Liver (tissue), 9 donors: ENCODE data around the gene SPAG8. TPM values are rescaled to one million over a fixed set of nuclear protein-coding genes. Genes with fewer than 3 reads are reported as not detected.

Source experiments
- DNase-seq: peaks from one replicate; pipeline ENCODE4 v3.0.0-alpha.2; 2017; ENCODE audit warnings: low spot score
- H3K27ac ChIP-seq, 2 donors: one replicate each; pipeline ENCODE4 v1.7.0; 2013; ENCODE audit warnings: inconsistent platforms in 2 of 2, low read length in 2 of 2, control low read depth in 1 of 2, low read depth in 1 of 2, mild to moderate bottlenecking in 1 of 2
- H3K27me3 ChIP-seq, 4 donors: one replicate each; pipeline versions ENCODE4 v1.6.1 to v1.7.0; 2013; ENCODE audit warnings: low read length in 3 of 4, inconsistent platforms in 1 of 4, mild to moderate bottlenecking in 1 of 4, moderate library complexity in 1 of 4; ENCODE audit not compliant: control insufficient read depth in 4 of 4, insufficient read depth in 4 of 4
- H3K36me3 ChIP-seq, 4 donors: one replicate each; pipeline versions ENCODE4 v1.6.1 to v1.7.0; 2013; ENCODE audit warnings: low read length in 3 of 4, mild to moderate bottlenecking in 3 of 4, low read depth in 1 of 4, moderate library complexity in 1 of 4; ENCODE audit not compliant: control insufficient read depth in 4 of 4, insufficient read depth in 3 of 4
- H3K4me1 ChIP-seq, 4 donors: one replicate each; pipeline versions ENCODE4 v1.6.1 to v1.7.0; 2013; ENCODE audit warnings: low read length in 3 of 4, mild to moderate bottlenecking in 3 of 4, moderate library complexity in 1 of 4; ENCODE audit not compliant: control insufficient read depth in 4 of 4, insufficient read depth in 4 of 4
- H3K4me3 ChIP-seq, 3 donors: one replicate each; pipeline versions ENCODE4 v1.6.1 to v1.7.0; 2013; ENCODE audit warnings: low read length in 3 of 3, control low read depth in 1 of 3, low read depth in 1 of 3, mild to moderate bottlenecking in 1 of 3
- H3K9ac ChIP-seq, 2 donors: one replicate each; pipeline ENCODE4 v1.7.0; 2013; ENCODE audit warnings: low read length in 2 of 2, mild to moderate bottlenecking in 2 of 2, moderate library complexity in 2 of 2, control low read depth in 1 of 2, low read depth in 1 of 2
- H3K9me3 ChIP-seq, 4 donors: one replicate each; pipeline versions ENCODE4 v1.6.1 to v1.7.0; 2013; ENCODE audit warnings: low read length in 3 of 4; ENCODE audit not compliant: control insufficient read depth in 4 of 4
- ATF3 ChIP-seq: IDR thresholded peaks from 2 replicates; pipeline ENCODE4 v1.6.1; 2016; ENCODE audit warnings: antibody characterized with exemption
- CTCF ChIP-seq: fragments of 150-350 bp; IDR thresholded peaks from 2 replicates; pipeline ENCODE4 v1.5.1; 2017; ENCODE audit warnings: improper control_type of control experiment, low read depth, low read length; ENCODE audit not compliant: missing input control
- EGR1 ChIP-seq, 2 donors: IDR thresholded peaks; 2 replicates each; pipeline ENCODE4 v1.6.1; 2016 to 2018; ENCODE audit warnings: antibody characterized with exemption in 2 of 2, low read depth in 2 of 2
- FOXA1 ChIP-seq: IDR thresholded peaks from 2 replicates; pipeline ENCODE4 v1.6.1; 2016; ENCODE audit warnings: antibody characterized with exemption
- FOXA2 ChIP-seq: IDR thresholded peaks from 2 replicates; pipeline ENCODE4 v1.6.1; 2016; ENCODE audit warnings: antibody characterized with exemption
- GABPA ChIP-seq, 2 donors: IDR thresholded peaks in 1 of 2; conservative IDR thresholded peaks in 1 of 2; 2 replicates each; pipeline ENCODE4 v1.6.1; 2016; ENCODE audit warnings: antibody characterized with exemption in 2 of 2, mild to moderate bottlenecking in 1 of 2, moderate library complexity in 1 of 2
- HNF4A ChIP-seq, 2 donors: conservative IDR thresholded peaks; 2 replicates each; pipeline ENCODE4 v1.6.1; 2016; ENCODE audit warnings: antibody characterized with exemption in 2 of 2, mild to moderate bottlenecking in 2 of 2
- HNF4G ChIP-seq: IDR thresholded peaks from 2 replicates; pipeline ENCODE4 v1.6.1; 2016; ENCODE audit warnings: antibody characterized with exemption
- JUND ChIP-seq, 2 donors: IDR thresholded peaks; 2 replicates each; pipeline ENCODE4 v1.6.1; 2016; ENCODE audit warnings: antibody characterized with exemption in 2 of 2
- NR2F2 ChIP-seq: IDR thresholded peaks from 2 replicates; pipeline ENCODE4 v1.6.1; 2016; ENCODE audit warnings: antibody characterized with exemption
- RAD21 ChIP-seq, 2 donors: IDR thresholded peaks; 2 replicates each; pipeline ENCODE4 v1.6.1; 2016; ENCODE audit warnings: antibody characterized with exemption in 2 of 2, mild to moderate bottlenecking in 2 of 2
- RXRA ChIP-seq, 2 donors: IDR thresholded peaks; 2 replicates each; pipeline ENCODE4 v1.6.1; 2017 to 2018; ENCODE audit warnings: antibody characterized with exemption in 2 of 2, mild to moderate bottlenecking in 1 of 2
- SP1 ChIP-seq: IDR thresholded peaks from 2 replicates; pipeline ENCODE4 v1.6.1; 2018; ENCODE audit warnings: antibody characterized with exemption, mild to moderate bottlenecking
- TAF1 ChIP-seq: conservative IDR thresholded peaks from 2 replicates; pipeline ENCODE4 v1.6.1; 2016; ENCODE audit warnings: antibody characterized with exemption, mild to moderate bottlenecking
- YY1 ChIP-seq: IDR thresholded peaks from 2 replicates; pipeline ENCODE4 v1.6.1; 2016; ENCODE audit warnings: antibody characterized with exemption, mild to moderate bottlenecking
- WGBS: extraction: QIAGEN DNeasy Blood & Tissue Kit; methylation state at CpG from one replicate; pipeline ENCODE4 v1.1.7; 2013; 5-methylcytosine and 5-hydroxymethylcytosine counted together
- polyA plus RNA-seq, 2 donors: library from polyadenylated mRNA; stranded (reverse) in 1 of 2; unstranded in 1 of 2; fragments of 200-250 nt in 1 of 2; fragments of >200 nt in 1 of 2; fragmentation: Nextera tagmentation in 1 of 2; extraction: Ambion mirVana in 1 of 2; gene quantifications; one replicate each; pipeline versions ENCODE4 v1.2.1 to v1.2.3, GENCODE V29; 2013 to 2015
- total RNA-seq, 2 donors: library from RNA; depleted of rRNA; stranded (reverse); fragments of >200 nt; gene quantifications; one replicate each; pipeline ENCODE4 v1.2.3, GENCODE V29; 2014
- TF ChIP-seq, protein P1 (sequence below): IDR thresholded peaks from 2 replicates; pipeline ENCODE4 v1.6.1; 2016; ENCODE audit warnings: antibody characterized with exemption, mild to moderate bottlenecking
- TF ChIP-seq, protein P2 (sequence below): IDR thresholded peaks from 2 replicates; pipeline ENCODE4 v1.6.1; 2016; ENCODE audit warnings: antibody characterized with exemption
- TF ChIP-seq, protein P3 (sequence below): IDR thresholded peaks from 2 replicates; pipeline ENCODE4 v1.6.1; 2016; ENCODE audit warnings: antibody characterized with exemption
- donor health status: healthy.
- donor health status: healthy.
- donor health status: healthy.
- donor health status: healthy.
- donor health status: healthy.

The SPAG8 gene
- total and polyA plus RNA-seq, 4 donors: 0.14 to 0.56 (median 0.19) TPM

DNA sequence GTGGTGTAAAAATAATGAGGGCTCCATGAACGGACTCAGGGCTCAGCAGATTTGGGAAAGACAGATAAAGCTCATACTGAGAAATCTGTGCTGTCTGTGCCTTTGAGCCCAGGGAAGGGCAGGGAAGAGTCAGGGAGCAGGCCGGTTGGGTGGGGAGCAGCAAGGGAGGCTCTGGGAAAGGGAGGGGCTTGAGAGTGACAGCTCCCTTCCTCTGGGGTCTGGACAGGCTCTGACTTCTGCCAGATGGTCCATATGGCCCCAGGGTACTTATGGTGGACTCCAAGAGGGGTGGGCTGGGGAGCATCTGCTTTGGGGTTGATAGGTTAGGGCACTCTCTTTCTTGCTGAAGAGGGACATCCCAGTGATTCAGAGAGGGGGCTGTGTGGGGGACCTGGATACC is 18.6 kb downstream of the SPAG8 start:
- TF ChIP-seq TAF1: no peak
- no peak for TF ChIP-seq RXRA (IDR thresholded peaks at IDR 0.05)
- TF ChIP-seq, protein P1, sequence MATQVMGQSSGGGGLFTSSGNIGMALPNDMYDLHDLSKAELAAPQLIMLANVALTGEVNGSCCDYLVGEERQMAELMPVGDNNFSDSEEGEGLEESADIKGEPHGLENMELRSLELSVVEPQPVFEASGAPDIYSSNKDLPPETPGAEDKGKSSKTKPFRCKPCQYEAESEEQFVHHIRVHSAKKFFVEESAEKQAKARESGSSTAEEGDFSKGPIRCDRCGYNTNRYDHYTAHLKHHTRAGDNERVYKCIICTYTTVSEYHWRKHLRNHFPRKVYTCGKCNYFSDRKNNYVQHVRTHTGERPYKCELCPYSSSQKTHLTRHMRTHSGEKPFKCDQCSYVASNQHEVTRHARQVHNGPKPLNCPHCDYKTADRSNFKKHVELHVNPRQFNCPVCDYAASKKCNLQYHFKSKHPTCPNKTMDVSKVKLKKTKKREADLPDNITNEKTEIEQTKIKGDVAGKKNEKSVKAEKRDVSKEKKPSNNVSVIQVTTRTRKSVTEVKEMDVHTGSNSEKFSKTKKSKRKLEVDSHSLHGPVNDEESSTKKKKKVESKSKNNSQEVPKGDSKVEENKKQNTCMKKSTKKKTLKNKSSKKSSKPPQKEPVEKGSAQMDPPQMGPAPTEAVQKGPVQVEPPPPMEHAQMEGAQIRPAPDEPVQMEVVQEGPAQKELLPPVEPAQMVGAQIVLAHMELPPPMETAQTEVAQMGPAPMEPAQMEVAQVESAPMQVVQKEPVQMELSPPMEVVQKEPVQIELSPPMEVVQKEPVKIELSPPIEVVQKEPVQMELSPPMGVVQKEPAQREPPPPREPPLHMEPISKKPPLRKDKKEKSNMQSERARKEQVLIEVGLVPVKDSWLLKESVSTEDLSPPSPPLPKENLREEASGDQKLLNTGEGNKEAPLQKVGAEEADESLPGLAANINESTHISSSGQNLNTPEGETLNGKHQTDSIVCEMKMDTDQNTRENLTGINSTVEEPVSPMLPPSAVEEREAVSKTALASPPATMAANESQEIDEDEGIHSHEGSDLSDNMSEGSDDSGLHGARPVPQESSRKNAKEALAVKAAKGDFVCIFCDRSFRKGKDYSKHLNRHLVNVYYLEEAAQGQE: no peak
- no peak for TF ChIP-seq SP1
- no peak for TF ChIP-seq CTCF
- TF ChIP-seq JUND (IDR thresholded peaks at IDR 0.05): no peak
- no peak for TF ChIP-seq EGR1 (IDR thresholded peaks at IDR 0.05; ENCODE audit: low read depth in 2 of 2)
- TF ChIP-seq FOXA2: no peak
- no peak for TF ChIP-seq HNF4A (conservative IDR thresholded peaks at IDR 0.05)
- TF ChIP-seq HNF4G: no peak
- no peak for TF ChIP-seq FOXA1
- TF ChIP-seq NR2F2: no peak
- no peak for TF ChIP-seq RAD21 (IDR thresholded peaks at IDR 0.05)
- TF ChIP-seq GABPA (IDR thresholded peaks at IDR 0.05 in 1 of 2, conservative IDR thresholded peaks at IDR 0.05 in 1 of 2): no peak
- TF ChIP-seq, protein P2, sequence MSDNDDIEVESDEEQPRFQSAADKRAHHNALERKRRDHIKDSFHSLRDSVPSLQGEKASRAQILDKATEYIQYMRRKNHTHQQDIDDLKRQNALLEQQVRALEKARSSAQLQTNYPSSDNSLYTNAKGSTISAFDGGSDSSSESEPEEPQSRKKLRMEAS: no peak
- TF ChIP-seq ATF3: no peak
- TF ChIP-seq YY1: no peak
- TF ChIP-seq, protein P3, sequence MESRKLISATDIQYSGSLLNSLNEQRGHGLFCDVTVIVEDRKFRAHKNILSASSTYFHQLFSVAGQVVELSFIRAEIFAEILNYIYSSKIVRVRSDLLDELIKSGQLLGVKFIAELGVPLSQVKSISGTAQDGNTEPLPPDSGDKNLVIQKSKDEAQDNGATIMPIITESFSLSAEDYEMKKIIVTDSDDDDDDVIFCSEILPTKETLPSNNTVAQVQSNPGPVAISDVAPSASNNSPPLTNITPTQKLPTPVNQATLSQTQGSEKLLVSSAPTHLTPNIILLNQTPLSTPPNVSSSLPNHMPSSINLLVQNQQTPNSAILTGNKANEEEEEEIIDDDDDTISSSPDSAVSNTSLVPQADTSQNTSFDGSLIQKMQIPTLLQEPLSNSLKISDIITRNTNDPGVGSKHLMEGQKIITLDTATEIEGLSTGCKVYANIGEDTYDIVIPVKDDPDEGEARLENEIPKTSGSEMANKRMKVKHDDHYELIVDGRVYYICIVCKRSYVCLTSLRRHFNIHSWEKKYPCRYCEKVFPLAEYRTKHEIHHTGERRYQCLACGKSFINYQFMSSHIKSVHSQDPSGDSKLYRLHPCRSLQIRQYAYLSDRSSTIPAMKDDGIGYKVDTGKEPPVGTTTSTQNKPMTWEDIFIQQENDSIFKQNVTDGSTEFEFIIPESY: no peak
- Histone ChIP-seq H3K9me3 (no peaks in the 10 kb centered on the region), H3K27me3 (no peaks in the 10 kb centered on the region), H3K4me1 (peaks cover 0 to 23% (median 12%) of the 10 kb centered on the region in 4 donors), H3K9ac (no peak overlapping the region), H3K27ac (no peak overlapping the region), H3K4me3 (no peak overlapping the region), H3K36me3 (no peaks in the 10 kb centered on the region)
- DNase-seq: no peak
- 86% methylated on average over 2 of the region's 2 CpGs for WGBS

DNA sequence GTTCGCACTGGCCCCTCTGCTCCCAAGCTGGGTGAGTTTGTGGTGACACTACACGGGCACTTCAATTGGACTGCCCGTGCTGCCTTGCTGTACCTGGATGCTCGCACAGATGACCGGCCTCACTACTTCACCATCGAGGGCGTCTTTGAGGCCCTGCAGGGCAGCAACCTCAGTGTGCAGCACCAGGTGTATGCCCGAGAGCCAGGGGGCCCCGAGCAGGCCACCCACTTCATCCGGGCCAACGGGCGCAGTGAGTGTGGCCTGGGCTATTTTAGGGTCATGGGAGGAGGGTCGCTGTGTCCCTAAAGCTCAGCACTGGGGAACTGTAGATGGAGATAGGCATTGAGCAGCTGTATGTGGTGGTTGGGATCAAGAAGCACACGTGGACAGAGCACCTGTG is 19.2 kb downstream of the SPAG8 start:
- Histone ChIP-seq H3K4me1 (peaks cover 0 to 23% (median 12%) of the 10 kb centered on the region in 4 donors), H3K9ac (no peak overlapping the region), H3K36me3 (no peaks in the 10 kb centered on the region), H3K9me3 (no peaks in the 10 kb centered on the region), H3K27ac (no peak overlapping the region), H3K4me3 (no peak overlapping the region), H3K27me3 (no peaks in the 10 kb centered on the region)
- DNase-seq: no peak
- TF ChIP-seq, protein P1: no peak
- TF ChIP-seq YY1 (no peak), RXRA (IDR thresholded peaks at IDR 0.05) (no peak), JUND (IDR thresholded peaks at IDR 0.05) (no peak)
- WGBS: 94% methylated on average over 14 of the region's 14 CpGs
